Activated gamma-delta T cell treated with anti-CD3 and anti-CD28 coated beads, Interleukin-2, amount 50 U/mL, for 16 hours (primary cell): ENCODE data around the gene MSI2.

Source experiments
- DNase-seq: peaks from one replicate; pipeline ENCODE4 v3.0.0-alpha.2; 2020; ENCODE audit warnings: low read depth

MSI2 gene

GRCh38 chr17:57343717-57344116, 87.4 kb downstream of the MSI2 start:
- no peak for DNase-seq

- DNase-seq: no peak
Measured at GRCh38 chr17:57344261-57344660, 87.9 kb downstream of the MSI2 start.

- no peak for DNase-seq
Measured at GRCh38 chr17:57349541-57350247, 93.4 kb downstream of the MSI2 start.

GRCh38 chr17:57350266-57350665, 93.9 kb downstream of the MSI2 start:
- DNase-seq: no peak

GRCh38 chr17:57352665-57353175, 96.4 kb downstream of the MSI2 start:
- DNase-seq: no peak

GRCh38 chr17:57354673-57355072, 98.3 kb downstream of the MSI2 start:
- no peak for DNase-seq

GRCh38 chr17:57355090-57355859, 99.0 kb downstream of the MSI2 start:
- no peak for DNase-seq

GRCh38 chr17:57356153-57356718, 99.9 kb downstream of the MSI2 start:
- DNase-seq: no peak

GRCh38 chr17:57356719-57357391, 100.5 kb downstream of the MSI2 start:
- no peak for DNase-seq

GRCh38 chr17:57357392-57357784, 101.1 kb downstream of the MSI2 start:
- no peak for DNase-seq

- no peak for DNase-seq
Measured at GRCh38 chr17:57357830-57358430, 101.6 kb downstream of the MSI2 start.

- DNase-seq: no peak
Measured at GRCh38 chr17:57360266-57360665, 103.9 kb downstream of the MSI2 start.

GRCh38 chr17:57362797-57363556, 106.7 kb downstream of the MSI2 start:
- no peak for DNase-seq

GRCh38 chr17:57363580-57363979, 107.3 kb downstream of the MSI2 start:
- no peak for DNase-seq

GRCh38 chr17:57363998-57364643, 107.8 kb downstream of the MSI2 start:
- no peak for DNase-seq

- no peak for DNase-seq
Measured at GRCh38 chr17:57365420-57365819, 109.1 kb downstream of the MSI2 start.

- DNase-seq: no peak
Measured at GRCh38 chr17:57366177-57366557, 109.8 kb downstream of the MSI2 start.

- no peak for DNase-seq
Measured at GRCh38 chr17:57366558-57367351, 110.4 kb downstream of the MSI2 start.

GRCh38 chr17:57368637-57369336, 112.5 kb downstream of the MSI2 start:
- no peak for DNase-seq
